SKM-1 treated with dmso at 0.1 percent for 144 hours (cell line): ENCODE data around the gene MOB3B.

Source experiments
- DNase-seq: peaks from one replicate; lab custom pipeline; 2025; ENCODE audit not compliant: unreplicated experiment; lab: John Stamatoyannopoulos, UW

Gene MOB3B

DNA sequence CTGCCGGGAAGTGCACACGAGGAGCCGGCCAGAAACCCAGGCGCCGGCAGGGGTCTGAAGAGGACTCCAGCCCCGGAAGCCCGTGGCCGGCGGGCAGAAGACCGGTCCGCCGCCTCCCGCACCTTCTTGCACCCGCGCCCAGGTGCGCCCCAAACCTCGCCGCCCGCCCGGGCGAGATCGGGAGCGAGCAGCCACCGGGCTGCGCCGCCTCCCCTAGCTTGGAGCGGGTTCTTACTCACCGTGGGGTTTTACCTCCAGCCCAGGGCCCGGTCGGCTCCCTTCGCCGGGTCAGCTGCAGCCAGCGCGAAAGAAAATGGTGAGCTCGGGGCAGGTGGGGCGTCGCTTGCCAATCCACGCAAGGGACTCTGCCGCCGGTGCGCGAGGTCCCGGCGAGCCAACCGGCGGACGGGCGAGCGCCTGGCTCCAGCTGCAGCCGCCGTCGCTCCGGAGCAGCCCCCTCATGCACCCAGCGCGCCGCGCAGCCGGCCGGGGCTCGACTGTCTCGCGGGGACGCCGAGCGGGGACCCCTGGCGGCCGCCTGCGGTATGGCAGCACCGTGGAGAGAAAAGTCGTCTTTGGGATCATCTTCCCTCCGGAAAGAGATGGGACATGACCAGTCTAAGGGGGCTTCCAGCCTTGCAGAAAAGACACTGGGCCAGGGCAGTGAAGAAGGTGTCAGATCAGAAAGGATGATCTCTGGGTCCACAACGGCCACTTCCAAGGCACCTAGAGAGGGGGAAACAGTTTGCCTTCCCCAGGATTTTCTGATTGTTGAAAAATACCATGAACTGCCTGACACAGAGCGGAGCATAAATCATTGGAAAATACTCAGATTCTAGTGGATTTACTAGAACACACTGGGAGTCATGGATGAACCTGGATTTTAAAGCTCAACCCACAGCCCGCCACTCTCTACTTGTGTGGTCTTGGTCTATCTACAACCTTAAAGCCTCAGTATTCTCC lies at the start of gene MOB3B:
TSS of gene MOB3B (minus strand) at position 499 of the 963 bp plus-strand sequence. CDS start 74,264 bp downstream, outside the sequence.
- peak; percentile 65 for DNase-seq

DNA sequence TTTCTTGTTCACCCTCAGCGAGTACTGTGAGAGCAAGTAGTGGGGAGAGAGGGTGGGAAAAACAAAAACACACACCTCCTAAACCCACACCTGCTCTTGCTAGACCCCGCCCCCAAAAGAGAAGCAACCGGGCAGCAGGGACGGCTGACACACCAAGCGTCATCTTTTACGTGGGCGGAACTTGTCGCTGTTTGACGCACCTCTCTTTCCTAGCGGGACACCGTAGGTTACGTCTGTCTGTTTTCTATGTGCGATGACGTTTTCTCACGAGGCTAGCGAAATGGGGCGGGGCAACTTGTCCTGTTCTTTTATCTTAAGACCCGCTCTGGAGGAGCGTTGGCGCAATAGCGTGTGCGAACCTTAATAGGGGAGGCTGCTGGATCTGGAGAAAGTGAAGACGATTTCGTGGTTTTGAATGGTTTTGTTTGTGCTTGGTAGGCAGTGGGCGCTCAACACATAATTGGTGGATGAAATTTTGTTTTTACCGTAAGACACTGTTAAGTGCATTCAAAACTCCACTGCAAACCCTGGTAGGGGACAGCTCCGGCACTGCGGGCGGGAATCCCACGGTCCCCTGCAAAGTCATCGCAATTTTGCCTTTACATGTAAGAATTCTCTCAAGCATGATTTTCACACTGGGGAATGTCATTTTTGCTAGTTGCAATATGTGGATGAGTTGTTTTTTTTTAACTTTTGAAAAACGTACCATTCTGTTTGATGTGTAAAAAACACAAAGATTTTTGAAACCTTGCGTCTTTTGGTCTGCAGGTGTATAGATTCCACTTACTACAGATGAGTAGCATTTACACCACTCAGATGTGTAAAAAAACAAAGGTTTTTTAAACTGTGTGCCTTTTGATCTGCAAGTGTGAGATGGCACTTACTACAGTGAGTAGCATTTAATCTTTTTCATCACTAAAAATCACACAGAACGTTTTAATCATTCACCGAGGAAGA lies 44.3 kb upstream of the MOB3B start:
- peak; percentile 98 for DNase-seq

DNA sequence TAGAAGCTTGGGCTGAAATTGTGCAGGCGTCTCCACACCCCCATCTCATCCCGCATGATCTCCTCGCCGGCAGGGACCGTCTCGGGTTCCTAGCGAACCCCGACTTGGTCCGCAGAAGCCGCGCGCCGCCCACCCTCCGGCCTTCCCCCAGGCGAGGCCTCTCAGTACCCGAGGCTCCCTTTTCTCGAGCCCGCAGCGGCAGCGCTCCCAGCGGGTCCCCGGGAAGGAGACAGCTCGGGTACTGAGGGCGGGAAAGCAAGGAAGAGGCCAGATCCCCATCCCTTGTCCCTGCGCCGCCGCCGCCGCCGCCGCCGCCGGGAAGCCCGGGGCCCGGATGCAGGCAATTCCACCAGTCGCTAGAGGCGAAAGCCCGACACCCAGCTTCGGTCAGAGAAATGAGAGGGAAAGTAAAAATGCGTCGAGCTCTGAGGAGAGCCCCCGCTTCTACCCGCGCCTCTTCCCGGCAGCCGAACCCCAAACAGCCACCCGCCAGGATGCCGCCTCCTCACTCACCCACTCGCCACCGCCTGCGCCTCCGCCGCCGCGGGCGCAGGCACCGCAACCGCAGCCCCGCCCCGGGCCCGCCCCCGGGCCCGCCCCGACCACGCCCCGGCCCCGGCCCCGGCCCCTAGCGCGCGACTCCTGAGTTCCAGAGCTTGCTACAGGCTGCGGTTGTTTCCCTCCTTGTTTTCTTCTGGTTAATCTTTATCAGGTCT lies 43.5 kb upstream of the MOB3B start, which contains the start of gene C9orf72:
TSS of gene C9orf72 (minus strand) at position 564 of the 716 bp plus-strand sequence. CDS start 6,361 bp downstream, outside the sequence.
- DNase-seq = peak; percentile 74

DNA sequence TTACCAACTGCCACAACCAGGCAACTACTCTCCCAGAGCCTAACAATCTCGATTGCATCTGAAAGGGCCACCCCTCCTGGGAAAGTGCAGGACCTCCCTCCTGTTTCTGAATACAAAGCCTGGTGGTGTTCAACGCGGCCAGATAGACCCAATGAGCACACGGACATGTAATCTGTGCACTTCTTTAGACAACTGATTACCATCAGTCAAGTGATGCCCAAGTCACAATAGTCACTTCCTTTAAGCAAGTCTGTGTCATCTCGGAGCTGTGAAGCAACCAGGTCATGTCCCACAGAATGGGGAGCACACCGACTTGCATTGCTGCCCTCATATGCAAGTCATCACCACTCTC lies 42.9 kb upstream of the MOB3B start:
- peak; percentile 72 for DNase-seq

DNA sequence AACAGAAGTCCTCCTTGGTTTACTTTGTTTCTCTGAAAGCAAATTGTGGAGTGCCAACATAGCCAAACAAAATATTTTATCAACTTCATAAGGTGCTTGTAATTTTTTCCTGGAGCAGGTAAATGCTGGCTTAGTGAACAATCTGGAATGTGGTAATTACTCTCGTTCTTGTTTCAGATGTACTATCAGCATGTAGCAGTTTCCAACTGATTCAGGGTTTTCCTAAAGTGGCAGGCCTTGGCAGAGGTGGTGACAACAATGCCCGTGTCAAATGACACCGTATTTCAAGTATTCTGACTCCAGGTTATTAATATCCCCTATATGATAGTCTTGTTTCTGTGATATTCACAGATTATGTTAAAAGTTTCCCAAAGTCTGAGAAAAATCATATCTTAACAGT lies 42.4 kb upstream of the MOB3B start:
- no peak for DNase-seq

DNA sequence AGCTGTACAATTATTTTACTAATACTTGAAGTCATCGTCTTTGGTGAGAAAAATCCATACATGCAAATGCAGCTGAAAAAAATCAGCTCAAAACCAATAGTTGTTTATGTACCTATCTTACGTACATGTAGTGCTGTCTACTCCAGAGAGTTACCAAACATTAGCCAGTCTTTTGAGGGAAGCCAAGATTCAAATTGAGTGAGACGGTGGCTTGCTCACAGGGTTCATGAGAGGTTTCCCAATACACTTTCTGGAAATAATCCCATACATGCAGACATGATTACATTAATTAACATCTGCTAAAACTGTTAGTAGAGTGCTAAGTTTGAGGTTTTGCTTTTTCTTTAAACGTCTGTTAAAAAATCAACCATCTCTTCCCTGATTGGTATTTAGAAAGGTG lies 41.4 kb upstream of the MOB3B start:
- DNase-seq = no peak

DNA sequence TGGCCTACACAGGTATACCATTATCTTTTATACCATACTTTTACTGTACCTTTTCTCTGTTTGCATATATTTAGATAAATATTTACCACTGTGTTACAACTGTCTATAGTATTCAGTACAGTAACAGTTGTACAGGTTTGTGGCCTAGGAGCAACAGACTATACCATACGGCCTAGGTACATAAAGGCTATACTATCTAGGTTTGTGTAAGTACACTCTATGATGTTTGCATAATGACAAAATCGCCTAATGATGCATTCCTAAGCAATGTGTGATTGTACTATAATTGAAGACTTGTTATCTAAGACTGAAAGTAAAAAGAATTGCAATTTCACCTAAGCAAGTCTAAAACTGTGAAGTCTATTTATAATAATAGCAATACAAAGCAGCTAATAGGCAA lies 39.8 kb upstream of the MOB3B start:
- DNase-seq = no peak

DNA sequence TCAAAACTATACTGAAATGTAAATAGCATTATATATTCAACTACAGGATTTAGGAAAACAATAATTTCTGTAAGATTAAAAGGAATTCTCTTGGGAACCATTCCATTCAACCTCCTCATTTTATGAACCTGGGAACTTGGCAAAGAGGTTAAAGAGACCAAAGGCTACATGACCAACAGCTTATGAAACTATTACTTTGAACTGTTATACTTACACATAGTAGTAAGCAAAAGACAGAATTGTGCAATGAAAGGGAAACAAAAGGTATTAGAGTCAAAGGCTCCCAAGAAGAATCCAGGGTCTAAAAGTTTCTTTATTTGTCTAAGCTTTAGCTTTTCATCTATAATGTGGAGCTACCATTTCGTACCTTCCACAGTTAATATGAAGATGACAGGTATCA lies 36.5 kb upstream of the MOB3B start:
- DNase-seq = no peak

DNA sequence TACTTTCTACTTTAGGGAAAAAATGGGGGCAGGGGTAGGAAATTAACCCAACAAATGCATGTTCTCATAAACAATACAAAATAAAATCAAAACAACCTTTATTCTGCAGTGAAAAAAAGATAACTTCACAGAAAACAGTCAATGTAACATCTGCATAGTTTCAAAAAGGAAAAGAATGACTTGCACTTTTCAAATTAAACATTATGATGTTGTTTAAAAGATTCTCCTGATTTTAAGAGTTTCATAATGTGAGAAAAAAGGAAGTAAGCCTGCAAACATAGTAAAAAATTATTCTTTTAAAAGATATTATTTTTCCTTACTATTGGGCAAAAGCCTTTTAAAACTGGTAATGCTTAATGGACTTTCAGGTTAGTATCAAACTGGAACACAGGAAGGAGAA lies 36.1 kb upstream of the MOB3B start:
- no peak for DNase-seq

DNA sequence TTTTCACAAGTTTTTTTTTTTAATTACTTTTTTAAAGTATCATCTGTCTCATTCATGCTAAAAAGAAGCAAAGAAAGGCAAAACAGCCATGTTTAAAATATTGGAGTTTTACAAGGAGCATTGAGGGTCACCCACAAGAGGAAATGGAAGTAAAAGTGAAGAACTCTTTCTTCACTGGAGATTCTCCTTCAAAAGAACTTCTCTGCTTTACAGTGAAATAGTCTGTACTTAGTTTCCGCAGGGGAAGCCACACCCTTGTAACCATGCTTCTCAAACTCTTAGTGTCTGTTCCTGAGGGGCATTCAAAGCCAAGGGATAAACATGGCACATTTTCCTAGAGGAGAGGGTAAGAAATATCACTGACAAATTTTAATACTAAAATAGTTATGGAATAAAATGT lies 35.1 kb upstream of the MOB3B start:
- no peak for DNase-seq

DNA sequence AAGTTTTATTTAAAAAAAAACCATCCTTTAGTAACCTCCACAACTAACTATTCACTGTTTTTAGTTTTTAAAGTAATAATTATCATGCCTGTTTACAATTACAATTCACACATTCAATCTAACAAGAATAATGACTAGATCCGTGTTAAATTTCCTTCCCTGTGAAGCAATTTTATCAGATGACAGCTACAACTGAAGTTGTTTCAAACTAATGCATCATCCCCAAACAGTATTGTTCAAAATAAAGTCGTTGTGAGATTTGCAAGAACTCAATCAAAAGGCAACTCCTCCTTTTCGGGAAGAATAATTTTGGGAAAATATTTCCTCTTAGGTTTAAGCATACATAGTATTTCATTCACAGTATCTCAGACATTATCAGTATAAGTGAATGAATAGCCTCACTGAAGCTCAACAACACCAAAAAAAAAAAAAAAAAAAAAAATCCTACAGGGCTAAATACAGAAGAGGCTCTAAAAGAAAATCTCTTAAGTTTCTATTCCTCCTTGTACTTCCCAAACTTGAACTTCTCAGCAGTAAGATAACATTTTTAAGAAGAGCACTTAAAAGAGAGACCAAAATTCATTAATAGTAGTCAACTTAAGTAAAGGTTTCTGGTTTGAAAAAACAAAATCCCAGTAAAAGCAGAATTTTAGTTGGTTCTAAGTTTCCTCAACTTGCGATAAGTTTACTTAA lies 34.3 kb upstream of the MOB3B start:
- DNase-seq = no peak

DNA sequence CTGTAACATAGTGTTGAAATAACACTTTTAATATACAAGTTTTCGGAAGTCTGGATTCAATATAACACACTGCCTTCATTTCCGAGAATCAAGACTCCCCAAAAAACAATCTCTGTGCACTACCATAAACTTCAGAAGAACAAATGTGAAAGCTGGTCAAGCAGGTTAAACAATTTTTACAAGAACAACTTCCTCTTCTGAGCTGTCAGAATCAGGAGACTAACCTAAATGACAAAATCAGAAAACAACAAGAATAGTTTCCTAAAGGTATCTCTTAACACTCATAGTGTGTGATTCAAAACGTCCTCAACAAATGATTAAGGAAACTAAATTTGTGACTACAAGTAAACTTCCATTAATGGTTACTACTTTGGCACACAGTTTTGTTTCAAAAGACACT lies 32.1 kb upstream of the MOB3B start:
- DNase-seq = no peak

DNA sequence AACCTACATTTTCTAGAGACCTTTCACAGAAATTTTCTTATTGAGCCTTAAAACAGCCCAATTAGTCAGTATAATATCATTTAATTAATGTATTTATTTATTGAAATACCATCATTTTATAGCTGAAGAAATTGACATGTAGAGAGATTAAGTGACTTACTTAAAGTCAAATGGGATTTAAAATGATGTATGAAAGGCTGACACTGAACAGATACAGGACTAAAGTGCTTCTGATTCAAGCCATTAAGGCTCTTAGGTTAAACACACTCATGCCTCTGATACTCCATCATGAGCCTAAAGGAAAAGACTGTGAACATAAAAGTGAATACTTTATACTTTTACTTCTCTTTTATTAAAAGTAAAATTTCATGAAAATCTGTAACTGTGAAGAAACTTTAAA lies 30.8 kb upstream of the MOB3B start:
- DNase-seq = no peak

DNA sequence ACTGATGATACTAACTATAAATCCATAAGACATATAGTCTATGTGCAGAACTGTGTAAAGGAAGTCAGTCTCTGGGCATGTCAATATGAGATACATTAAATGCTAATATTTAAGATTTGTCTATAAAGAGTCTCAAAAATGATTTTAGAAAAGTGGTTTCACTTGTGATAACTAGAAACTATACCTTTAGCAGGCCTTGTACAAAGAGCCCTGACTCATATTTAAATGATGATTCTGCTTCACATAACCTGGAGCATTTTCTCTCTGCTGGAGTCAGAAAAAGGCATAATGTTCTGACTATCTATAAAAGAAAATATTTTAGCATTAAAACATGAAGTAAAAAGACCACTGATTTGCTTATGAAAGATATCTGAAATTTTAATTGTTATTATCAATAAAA lies 28.7 kb upstream of the MOB3B start:
- no peak for DNase-seq

DNA sequence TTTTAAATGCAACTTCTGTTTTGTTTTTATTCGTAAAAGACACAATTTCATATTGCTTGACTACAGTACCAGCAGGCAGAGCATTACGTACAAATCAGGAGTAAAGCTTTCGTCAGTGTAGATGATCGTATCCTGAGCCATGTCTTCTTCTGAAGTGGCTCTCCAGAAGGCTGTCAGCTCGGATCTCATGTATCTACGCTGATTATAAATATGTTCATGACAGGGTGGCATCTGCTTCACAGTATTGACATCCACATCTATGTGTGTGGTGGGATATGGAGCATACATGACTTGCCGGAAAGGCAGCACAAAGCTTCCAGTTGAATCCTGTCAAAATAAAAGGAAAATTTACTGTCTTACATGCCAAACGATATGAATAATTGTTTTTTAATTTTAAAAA lies 26.9 kb upstream of the MOB3B start:
- DNase-seq = no peak

DNA sequence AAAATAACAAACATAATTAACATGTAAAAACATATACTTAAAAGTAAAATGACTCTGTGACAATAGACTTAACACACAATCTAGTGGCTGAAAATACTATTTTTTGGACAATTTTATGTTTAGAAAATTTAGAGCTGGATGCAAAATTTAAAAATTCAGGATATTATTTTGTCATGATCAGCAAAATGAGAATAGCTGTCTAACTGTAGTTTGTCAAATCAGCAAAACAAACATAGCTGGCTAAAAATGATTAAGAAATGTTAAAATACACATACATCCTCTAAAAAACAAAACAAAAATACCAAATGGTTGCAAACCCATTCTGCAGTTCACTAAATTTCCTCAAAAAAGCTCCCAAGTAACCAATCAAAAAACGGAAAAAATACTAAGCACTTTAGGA lies 25.1 kb upstream of the MOB3B start:
- no peak for DNase-seq

DNA sequence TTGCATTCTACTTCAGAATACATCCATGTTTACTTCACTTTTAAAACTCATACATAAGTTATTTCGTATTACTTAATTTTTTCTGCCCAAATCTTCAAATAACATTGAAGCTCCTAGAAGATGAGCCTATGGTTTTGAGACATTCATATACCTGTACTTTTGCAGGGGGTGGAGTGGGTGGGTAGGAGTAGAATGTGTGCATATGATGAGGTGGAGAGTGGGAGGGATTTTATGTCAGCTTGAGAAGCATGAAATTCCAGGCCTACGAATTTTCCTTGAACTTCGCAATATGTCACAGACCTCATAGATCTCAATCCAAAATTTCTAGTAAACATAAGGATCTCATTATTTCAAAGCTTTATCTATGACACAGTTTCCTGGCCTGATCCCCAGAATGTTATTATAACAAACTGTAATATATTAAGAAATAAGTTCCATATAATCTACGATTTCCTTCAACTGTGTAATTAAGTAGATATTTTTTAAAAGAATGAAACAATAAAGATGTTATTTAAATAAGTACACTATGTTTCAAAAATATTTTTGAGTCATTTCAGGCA lies 19.7 kb upstream of the MOB3B start:
- DNase-seq = no peak

DNA sequence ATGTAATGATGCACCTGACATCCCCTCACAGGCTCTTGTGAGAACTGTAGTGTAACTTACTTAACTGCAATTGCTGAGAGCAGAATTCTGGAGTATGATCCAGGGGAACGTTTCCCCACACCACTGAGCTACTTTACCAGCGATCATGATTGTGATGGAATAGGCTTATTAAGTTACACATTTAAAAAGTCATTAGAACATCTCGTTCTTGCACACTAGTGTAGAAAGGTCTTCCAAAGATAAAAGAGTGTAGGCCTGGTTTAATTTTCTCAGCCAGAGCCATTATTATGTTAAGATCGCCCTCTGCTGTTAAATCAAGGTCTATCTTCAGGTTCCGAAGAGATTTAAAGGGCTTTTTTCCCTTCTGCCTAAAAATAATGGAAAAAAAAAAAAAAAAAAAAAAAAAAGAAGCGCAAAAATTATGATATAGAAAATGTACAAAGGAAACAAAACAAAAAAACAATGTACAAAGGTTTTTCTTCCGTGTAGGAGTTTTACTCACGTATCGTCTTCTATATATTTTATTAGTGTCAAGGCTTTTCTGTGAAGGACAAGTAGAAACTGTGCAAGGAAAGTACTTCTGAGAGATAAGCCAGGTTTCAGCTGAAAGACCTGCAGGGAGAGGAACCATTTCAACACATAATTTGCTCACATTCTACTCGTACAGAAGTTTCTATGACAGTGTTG lies 18.6 kb upstream of the MOB3B start:
- no peak for DNase-seq

DNA sequence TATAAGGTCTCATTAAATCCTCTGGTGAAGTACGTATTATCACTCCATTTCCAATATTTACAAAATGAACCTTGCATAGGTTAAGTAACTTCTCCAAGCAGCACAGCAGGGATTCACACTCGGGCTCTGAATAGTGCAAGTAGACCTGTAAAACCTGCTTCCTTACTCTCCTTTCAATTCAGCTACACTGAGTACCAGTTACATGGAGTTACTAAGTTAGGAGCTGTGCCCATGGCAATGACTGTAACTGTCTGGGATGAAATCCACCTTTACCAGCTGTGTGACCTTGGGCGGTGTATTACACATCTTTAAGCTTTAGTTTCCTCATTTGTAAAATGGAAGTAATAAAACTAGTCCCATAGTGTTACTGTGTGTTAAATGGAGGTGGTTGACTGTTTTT lies 15.9 kb upstream of the MOB3B start:
- DNase-seq = no peak

DNA sequence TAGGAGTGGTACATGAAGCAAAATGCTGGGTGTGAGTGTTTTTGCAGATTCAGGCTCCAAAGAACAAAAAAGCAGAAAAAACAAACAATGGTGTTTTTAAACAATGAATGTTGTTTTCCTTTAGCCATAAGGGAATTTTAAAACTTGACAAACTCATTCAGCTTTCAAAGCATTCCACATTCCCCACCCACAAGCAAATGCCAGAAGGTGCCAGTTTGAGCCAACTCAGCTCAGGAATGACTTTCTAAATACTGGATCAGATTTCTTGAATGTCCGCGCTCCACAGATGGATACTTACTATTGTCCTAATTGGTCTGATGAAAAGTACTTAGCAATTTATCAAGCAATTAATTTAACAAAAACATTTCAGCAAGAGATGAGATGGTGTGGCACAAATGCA lies 12.9 kb upstream of the MOB3B start:
- no peak for DNase-seq
